ENCODE data around the gene HELLS.
A peak's percentile ranks its signal among the peaks of the same experiment; 100 is the strongest.
"Not testable (repeated sequence)": the region's sequence is repeated elsewhere in the genome, so short reads cannot be mapped to it uniquely, and the experiment has no call there.

HELLS gene

GRCh38 chr10:94545391-94546048, at the start of gene HELLS:
Gene HELLS, plus strand, starts transcription at chr10:94545788. Its CDS starts 134 bp downstream, at chr10:94545922.
- peak; percentile 83 for DNase-seq

DNA sequence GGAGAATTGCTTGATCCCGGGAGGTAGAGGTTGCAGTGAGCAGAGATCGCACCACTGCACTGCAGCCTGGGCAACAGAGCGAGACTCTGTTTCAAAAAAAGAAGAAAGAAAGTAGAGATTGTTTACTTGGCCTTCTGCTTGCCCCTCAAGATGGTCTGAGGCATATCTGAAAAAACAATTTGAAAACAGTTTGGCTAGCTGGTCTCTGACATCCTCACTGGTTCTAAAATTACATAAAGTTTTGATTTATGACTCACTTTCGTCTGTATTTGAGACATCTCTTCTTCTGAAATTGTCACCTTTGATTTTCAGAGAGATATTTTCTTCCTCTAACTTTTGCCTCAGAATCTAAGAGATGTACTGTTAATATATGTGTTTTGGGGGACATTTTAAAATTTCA, 49.6 kb upstream of the HELLS start:
- DNase-seq: no peak

DNA sequence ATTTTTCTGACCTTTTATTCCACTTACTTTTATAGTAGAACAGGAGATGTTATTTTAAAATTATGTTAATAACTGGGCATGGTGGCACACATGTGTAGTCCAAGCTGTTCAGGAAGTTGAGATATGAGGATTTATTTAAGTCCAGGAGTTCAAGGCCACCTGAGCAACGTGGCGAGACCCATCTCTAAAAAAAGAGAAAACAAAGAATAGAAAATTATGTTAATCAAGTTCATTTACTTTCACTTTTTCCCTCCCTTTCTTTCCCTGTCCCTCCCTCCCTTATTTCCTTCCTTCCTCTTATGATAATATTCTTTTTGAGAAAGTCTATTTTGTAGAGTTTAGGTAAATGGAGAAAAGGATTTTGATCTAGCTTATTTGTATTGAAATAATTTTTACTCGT, 48.9 kb upstream of the HELLS start:
- DNase-seq: no peak

DNA sequence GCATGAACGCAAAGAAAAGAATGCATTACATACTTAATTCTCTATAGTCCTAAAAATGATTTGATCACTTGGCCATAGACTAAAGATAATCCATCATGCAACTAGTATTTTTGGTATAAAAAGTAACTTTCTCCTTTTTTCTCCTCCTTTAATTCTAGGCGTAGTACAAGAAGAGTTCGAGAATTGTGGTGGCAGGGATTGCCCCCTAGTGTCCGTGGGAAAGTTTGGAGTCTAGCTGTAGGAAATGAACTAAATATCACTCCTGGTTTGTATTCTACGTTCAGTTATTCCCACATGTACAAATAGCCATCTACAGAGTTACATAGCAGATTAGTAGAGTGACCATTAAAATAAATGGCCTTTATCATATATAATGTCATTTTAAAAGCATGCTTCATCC, 45.5 kb upstream of the HELLS start:
- DNase-seq: no peak

DNA sequence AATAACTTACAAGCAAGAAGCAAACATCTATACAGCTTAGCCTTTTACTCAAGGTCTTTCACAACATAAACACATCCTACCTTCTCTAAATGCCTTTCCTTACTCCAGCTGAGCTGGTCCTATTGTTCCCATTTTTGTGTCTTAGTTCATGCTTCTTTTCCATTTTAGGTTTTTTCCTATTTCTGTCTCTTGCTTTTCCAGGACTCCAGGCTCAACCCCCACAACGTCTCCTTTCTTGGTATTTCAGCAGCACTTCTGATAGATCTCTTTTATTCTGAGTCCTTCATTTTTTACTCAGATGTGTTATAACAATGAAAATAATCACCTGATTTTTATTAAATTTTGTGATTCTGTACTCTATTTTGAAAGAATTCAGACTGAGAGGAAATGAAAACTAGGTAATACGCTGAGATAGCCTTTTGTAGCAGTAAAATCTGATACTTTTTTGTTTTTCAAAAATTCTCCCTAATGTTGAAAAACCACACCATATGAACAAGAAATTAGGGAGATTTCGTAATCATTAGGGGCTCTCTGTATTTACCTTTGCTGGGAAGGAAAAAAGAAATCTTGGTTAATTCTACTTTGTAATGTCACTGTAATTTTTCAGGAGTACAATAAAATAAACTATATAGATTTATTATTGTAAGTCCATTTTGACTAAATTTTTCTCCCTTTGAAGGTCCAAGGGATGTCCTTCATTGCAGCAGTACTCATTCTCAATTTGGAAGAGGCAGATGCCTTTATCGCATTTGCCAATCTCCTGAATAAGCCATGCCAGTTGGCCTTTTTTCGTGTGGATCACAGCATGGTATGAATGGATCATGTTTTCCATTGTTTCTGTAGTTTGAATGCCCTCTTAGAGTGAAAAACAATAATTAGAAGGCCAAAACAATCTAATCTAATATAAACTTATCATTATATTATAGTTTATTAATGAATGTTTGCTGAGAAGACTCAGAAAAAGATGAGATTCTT, 24.0 kb upstream of the HELLS start:
- no peak for DNase-seq

- no peak for DNase-seq
These were observed 21.4 kb upstream of the HELLS start for GRCh38 chr10:94524146-94524545.

DNA sequence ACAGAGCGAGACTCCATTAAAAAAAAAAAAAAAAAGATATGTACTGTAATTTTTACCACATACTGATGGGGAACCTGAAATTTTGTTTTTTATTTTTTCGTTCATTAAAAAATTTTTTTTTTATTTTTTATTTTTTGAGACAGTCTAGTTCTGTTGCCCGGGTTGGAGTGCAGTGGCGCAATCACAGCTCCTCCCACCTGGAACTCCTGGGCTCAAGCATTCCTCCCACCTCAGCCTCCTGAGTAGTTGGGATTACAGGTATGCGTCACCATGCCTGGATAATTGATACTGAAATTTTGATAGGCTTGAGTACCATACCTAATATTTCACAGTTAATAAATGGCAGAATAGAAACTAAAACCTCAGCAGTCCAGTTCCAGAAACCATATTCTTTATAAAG, 20.9 kb upstream of the HELLS start:
- no peak for DNase-seq

GRCh38 chr10:94531550-94531949, 14.0 kb upstream of the HELLS start:
- DNase-seq: not testable (repeated sequence)

- DNase-seq: no peak
These were observed 12.6 kb upstream of the HELLS start for GRCh38 chr10:94533027-94533426.

DNA sequence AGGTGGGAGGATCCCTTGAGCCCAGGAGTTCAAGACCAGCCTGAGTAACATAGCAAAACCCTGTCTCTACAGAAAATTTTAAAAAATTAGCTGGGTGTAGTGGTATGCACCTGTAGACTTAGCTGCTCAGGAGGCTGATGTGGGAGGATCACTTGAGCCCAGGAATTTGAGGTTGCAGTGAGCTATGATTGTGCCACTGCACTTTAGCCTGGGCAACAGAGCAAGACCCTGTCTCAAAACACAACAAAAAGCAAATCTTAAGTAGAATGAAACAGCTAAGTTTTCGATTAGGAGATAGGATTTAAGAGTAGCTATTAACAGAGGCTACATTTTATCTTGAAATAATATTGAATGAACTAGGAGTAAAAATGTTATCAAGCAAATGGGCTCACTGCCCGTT, 3.3 kb upstream of the HELLS start:
- not testable (repeated sequence) for DNase-seq

- DNase-seq: peak; percentile 46
These were observed 687 bp downstream of the HELLS start for GRCh38 chr10:94546049-94546900.

- no peak for DNase-seq
These were observed 1.3 kb downstream of the HELLS start for GRCh38 chr10:94546901-94547185.

DNA sequence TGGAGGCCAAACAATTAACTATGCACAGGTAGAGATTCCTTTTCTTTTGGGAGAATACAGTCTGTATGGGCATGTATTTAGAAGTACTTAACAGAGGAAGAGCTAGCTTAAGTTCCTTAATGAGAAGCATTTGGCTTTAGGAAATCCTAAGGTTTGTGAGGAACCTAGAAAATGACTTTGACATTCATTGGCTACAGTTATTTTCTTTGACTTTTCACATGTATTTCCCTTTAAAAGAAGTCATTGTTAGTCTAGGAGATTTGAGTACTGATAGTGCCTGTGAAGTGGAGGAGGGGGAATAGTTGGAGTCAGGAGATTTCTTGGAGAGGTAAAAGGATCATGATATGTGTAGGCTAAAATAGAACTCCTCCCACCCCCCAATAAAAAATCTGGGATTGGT, 3.6 kb downstream of the HELLS start:
- DNase-seq: no peak

DNA sequence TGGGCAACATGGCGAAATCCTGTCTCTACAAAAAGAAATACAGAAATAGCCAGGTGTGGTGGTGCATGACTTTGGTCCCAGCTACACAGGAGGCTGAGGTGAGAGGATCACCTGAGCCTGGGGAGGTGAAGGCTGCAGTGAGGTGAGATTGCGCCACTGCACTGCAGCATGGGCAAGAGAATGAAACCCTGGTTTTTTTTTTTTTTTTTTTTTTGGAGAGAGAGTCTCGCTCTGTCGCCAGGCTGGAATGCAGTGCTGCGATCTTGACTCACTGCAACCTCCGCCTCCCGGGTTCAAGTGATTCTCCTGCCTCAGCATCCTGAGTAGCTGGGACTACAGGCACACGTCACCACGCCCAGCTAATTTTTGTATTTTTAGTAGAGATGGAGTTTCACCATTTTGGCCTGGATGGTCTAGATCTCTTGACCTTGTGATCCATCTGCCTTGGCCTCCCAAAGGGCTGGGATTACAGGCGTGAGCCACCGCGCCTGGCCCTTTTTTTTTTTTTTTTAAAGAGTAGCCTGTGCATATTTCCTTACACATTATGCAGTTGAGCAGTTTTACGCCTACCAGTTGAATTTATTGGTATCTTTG, 22.2 kb downstream of the HELLS start:
- DNase-seq: not testable (repeated sequence)

DNA sequence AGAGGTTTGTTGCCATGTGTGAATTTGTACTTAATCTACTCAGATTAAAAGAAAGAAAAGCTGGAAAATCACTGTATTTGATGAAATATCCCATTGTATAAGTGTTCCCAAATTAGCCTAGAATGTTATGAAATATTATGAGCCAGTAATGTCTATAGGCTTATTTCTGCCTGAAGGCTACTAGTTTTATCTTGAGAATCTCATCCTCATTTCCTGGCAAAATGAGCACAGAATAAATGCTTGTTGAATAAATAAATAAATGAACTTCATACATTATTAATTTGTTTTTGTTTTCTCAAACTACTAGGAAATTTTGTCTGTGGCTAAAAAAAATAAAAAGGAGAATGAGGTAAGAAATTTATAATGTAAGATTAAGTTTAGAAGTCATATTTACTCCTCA, 25.5 kb downstream of the HELLS start:
- DNase-seq: no peak

DNA sequence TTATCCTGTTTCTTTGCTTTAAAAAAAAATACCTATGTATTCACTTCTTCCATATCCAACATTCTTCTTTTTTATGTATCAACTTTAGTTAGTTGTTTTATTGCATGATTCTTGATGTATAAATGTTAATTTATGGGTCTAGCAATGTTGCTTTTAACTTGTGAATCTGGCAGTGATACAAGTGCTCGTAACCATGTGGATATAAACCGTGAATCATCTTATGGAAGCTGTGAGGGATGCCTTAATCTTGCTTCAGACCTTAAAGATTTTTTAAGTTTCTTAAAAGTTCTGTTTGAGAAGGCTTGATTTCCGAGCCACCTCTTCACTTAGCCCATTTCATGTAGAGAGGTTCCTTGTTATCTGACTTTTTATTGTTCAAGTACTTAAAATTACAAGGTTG, 25.9 kb downstream of the HELLS start:
- no peak for DNase-seq

GRCh38 chr10:94578790-94579189, 33.2 kb downstream of the HELLS start:
- DNase-seq: no peak

DNA sequence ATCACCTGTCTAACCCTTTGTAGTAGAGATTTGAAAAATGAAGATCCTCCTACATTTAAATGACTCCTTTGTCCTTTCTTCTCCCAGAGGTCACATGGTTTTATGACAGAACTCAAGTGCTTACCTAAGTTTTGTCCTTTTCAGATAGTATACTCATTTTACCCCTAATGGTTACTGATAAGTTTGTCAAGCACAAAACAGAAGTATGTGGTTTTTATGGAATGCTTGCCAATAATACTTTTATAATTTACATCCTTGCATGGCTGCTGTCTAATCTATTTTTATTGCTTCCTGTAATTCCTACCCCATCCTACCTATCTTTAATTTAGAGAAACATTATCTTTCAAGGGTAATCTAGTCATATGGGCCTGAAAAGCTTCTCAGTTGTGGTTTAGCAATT, 37.5 kb downstream of the HELLS start:
- DNase-seq: no peak

DNA sequence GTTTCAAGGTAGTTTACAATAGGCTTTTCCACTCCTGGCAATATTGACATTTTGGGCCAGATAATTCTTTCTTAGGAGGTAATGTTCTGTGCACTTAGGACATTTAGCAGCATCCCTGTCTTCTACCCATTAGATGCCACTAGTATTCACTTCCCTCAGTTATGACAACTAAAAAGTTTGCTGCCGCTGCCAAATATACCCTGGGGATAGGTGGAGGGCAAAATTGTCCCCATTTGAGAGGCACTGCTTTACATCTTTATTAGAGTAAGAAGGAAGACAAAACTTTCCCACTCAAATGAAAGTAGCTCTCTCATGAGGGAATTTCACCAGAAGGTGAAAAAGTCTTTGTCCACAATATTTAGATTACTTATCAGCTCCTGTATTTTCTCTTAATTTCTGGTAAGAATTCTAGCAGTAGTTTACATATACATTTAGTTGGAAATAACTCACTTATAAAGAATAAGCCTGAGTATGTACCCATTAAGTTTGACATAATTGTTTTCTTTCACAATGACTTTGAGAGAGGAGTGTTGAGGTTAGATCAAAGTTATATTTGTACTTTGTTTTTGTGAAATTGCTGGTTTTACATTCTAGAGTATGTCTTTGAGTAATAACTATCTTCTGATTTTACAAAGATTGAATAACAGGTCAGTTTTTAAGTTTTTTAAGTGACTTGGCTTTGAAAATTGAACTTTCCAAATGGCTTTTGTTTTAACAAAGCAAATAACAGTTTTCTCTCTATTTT, 46.0 kb downstream of the HELLS start:
- DNase-seq: no peak

DNA sequence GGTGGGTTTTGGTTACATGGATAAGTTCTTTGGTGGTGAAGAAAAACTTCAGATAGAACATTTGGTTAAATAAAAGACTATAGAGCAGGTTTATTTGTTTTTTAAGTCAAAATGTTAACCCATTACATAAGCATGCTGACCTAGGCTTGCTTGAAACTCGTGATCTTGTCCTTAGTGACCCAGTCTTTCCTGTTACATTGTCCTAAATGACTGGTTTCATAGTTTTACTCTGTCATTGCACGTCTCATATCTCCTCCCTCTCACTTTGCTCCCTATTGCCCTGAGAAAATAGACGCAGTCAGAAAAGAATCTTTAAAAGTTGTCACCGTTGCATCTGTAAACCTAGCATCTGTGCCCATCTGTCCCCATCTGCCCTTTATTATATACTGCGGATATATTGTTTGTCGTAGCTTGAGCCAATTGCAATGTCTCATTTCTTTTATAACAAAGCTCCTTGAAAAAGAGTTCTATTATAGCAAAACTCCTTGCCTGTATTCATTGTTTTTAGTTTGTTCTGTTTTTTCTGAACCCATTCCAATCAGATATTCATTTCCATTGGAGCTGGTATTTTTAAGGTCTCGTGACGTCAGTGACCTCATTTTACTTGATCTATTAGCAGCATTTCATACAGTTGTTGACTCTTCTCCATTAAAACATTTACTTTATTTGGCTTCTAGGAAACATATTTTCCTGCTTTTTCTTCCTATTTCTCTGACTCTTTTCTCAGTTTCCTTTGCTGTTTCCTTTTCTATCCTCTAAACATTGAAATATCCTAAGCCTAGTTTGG, 57.3 kb downstream of the HELLS start:
- no peak for DNase-seq

- no peak for DNase-seq
These were observed 61.5 kb downstream of the HELLS start for GRCh38 chr10:94607111-94607510.

DNA sequence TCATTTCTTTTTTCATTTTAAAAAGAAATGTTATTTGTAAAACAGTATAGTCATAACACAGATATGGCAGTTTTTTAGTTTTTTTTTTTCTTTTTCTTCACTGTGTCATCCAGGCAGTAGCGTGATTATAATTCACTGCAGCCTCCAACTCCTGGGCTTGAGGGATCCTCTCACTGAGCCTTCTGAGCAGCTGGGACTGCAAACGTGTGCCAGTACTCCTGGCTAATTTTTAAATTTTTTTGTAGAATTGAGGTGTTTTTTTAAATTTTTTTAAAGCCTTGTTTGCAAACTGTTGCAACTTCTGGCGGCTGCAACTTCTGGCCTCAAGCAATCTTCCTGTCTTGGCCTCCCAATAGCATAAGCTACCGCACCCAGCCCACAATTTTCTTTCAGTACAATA, 63.0 kb downstream of the HELLS start:
- DNase-seq: no peak

All from SHP77 treated with DMSO at 0.1 percent for 48 hours (cell line).